PFSK-1 (cell line): ENCODE measurements around the gene RABEP2.

ENCODE experiments used
- FOXP2 ChIP-seq: optimal IDR thresholded peaks from 2 replicates; pipeline ENCODE3; 2011; ENCODE audit warnings: borderline replicate concordance, control low read depth, inconsistent platforms; ENCODE audit not compliant: insufficient read depth; ENCODE audit errors: extremely low read length, extremely low read depth
- POLR2AphosphoS5 ChIP-seq: IDR thresholded peaks from 2 replicates; pipeline ENCODE4 v1.6.1; 2012; ENCODE audit warnings: low read depth, mild to moderate bottlenecking, control low read depth, low read length, moderate library complexity
- SIN3A ChIP-seq: IDR thresholded peaks from 2 replicates; pipeline ENCODE4 v1.6.1; 2012; ENCODE audit warnings: mild to moderate bottlenecking, low read length, moderate library complexity, borderline replicate concordance; ENCODE audit not compliant: insufficient read depth
- TAF1 ChIP-seq: IDR thresholded peaks from 2 replicates; pipeline ENCODE4 v1.6.1; 2012; ENCODE audit warnings: low read length, control low read depth, borderline replicate concordance; ENCODE audit not compliant: insufficient read depth
- TF ChIP-seq, protein P1 (sequence below), 2 experiments: IDR thresholded peaks; 2 replicates each; pipeline versions ENCODE4 v1.6.1 to v1.8.0; 2011 to 2012; ENCODE audit warnings: low read depth in 2 of 2, low read length in 2 of 2, control low read depth in 1 of 2, inconsistent platforms in 1 of 2, mild to moderate bottlenecking in 1 of 2, moderate library complexity in 1 of 2; ENCODE audit not compliant: insufficient read depth in 1 of 2

DNA sequence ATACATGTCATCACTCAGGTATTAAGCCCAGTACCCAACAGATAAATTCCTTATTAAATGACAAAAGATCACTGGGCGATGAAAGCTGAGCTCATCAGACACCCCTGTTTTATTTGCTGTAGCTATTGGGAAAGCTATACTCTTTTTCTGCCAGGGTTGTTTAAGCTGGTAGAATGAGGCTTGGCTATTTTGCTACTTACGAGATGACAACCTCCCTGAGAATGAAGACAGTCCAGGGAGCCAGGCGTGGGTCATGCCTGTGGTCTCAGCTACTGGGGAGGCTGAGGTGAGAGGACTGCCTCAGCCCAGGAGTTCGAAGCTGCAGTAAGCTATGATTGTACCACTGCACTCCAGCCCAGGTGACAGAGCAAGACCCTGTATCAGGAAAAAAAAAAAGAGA is 65.7 kb downstream of the RABEP2 start:
- TF ChIP-seq, protein P1, sequence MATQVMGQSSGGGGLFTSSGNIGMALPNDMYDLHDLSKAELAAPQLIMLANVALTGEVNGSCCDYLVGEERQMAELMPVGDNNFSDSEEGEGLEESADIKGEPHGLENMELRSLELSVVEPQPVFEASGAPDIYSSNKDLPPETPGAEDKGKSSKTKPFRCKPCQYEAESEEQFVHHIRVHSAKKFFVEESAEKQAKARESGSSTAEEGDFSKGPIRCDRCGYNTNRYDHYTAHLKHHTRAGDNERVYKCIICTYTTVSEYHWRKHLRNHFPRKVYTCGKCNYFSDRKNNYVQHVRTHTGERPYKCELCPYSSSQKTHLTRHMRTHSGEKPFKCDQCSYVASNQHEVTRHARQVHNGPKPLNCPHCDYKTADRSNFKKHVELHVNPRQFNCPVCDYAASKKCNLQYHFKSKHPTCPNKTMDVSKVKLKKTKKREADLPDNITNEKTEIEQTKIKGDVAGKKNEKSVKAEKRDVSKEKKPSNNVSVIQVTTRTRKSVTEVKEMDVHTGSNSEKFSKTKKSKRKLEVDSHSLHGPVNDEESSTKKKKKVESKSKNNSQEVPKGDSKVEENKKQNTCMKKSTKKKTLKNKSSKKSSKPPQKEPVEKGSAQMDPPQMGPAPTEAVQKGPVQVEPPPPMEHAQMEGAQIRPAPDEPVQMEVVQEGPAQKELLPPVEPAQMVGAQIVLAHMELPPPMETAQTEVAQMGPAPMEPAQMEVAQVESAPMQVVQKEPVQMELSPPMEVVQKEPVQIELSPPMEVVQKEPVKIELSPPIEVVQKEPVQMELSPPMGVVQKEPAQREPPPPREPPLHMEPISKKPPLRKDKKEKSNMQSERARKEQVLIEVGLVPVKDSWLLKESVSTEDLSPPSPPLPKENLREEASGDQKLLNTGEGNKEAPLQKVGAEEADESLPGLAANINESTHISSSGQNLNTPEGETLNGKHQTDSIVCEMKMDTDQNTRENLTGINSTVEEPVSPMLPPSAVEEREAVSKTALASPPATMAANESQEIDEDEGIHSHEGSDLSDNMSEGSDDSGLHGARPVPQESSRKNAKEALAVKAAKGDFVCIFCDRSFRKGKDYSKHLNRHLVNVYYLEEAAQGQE (IDR thresholded peaks at IDR 0.05; ENCODE audit: insufficient read depth in 1 of 2, low read depth in 2 of 2, low read length in 2 of 2) = no peak
- TF ChIP-seq SIN3A (no peak), POLR2AphosphoS5 (no peak), TAF1 (no peak), FOXP2 (no peak)
